ENCODE measurements around the gene AHCYL2.
"Not testable (repeated sequence)": the region's sequence is repeated elsewhere in the genome, so short reads cannot be mapped to it uniquely, and the experiment has no call there.

The AHCYL2 gene

DNA sequence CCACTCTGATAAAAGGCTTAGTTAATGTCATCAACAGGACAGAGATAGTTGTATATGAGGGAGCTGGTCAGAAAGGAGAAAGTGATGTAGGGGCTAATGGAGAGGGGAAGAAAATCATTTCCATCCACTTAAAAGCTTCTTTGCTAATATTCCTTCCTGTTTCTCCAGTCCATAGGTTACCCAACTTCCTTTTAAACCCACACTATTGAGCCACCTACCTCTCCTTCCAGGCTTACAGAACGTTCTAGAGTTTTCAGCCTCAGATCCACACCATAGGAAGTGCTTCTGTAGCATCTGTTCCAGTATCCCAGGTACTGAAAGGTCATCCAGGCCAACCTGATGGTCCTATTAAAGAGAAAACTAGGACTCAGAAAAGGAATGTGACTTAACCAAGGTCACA lies 237.6 kb downstream of the AHCYL2 start:
- DNase-seq: no peak

DNA sequence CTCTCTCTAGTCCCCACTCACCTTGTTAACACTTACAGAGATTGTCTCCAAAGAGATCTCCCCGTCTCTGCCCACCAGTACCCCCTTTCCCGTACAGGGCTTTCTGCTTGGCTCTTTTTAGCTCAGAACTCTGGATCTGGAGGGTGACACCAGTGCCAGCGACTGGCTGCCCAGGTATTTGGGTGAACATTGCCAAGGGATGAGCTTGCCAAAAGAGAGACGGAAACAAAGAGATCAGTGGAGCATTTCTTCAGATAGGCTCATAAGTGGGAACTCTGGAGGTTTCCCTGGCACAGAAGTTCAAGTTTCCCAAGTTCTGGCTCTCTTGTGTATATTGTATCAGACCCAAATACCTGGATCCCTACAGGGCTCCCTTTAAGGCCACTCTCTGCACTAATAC lies 239.4 kb downstream of the AHCYL2 start:
- DNase-seq: no peak

DNA sequence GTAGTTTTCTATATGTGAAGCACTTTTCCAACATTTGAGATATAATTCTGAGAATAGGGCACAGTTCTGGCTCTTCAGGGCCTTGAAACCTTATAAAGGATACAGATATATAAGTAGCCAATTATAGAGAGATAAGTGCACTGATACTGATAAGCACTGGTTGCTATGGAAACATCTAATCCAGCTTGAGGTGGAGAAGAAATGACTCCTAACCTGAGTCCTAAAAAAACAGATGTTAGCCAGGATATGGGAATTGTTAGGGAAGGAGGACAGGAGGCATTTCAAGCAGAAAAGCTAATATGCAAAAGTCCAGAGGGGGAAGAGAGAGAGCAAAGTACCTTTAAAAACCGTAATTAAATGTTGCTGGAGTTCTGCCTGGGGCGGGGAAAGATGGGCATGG lies 240.2 kb downstream of the AHCYL2 start:
- DNase-seq: no peak

DNA sequence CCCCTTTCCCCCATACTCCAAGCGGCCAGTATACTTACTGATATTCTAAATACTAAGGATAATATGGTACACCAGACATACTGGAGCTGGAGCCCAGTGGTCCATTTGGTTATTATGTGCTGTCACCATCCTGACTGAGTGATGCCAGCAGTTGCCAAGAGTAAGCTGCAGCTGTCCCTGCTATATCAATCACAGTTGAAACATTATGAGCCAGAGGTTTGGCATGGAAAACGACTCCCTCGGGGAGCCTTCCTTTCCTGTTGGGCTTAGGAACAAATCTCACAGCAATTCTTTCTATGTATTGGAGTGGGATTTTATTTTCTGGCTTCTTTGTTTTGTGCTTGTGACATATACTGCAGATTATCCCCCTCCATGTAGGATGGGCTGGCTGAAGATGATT lies 242.0 kb downstream of the AHCYL2 start:
- no peak for DNase-seq

DNA sequence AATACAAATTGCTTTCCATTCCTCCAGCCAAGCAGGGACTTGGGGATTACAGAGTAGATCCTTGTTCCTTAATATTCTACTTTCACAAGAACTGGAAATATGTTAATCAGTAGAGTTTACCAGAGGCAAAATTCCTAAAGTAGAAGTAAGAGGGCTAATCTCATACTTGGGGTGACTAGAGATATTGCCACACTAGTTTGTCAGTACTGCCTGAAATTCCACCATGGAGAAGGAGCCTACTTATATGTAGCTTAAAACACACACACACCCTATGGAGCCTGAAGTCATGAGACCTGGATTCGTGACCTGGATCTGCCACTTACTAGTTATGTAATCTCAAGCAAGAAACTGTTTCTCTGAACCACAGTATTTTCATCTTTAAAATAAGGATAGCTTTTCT lies 243.3 kb downstream of the AHCYL2 start:
- no peak for DNase-seq

DNA sequence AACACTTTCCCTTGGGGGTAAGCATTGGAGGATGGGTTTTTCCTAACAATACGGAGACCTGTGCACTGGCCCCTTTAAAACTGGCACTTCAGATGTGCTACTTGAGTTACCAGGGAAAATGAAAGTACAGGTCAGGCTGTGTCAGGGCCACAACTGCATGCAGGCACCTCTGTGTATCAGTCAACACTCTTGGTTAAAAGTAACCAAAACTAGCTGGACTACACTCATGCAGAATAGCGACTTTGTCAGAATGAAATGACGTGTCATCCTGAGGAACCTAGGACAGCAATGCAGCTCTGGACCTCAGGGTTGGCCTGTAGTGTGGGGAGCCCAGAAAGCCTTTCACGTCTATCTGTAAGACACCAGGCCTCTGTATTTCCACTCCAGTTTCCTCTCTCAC lies 243.7 kb downstream of the AHCYL2 start:
- DNase-seq: no peak

DNA sequence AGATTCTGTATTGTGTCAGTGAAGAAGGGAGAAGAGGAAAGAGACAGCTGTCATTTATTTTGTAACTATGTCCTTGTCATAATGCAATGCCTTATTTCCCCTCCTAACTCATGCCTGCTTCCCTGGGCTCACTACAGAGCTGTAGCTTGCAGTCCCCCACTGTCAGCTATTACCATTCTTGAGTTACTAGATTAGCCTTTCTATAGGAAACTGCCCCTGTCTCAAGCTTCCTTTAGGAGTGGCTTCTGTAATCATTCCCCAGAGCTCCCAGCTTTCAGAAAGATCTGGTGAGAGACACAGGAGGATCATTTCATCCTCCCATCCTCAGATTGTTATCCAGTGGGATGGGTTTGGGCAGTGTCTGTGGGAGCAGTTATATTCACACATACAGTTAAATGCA lies 245.1 kb downstream of the AHCYL2 start:
- DNase-seq: no peak

DNA sequence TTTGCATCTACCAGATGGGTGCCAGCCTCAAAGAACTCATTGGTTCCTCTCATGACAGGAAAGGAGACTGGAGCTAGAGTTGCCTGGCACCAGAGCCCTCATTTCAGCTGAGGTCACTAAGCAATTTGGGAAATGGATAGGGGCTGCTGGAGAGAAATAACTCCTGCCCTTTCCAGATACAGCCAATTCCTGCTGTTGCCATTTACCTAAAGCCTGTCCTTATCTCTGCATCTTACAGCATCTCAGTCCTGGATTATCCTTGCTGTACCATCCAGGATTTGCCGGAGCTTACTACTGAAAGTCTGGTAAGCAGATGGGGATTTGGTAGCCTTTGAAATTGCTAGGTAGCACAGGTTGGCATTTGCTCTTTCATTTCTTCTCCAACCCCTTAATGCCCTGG lies 245.6 kb downstream of the AHCYL2 start:
- DNase-seq: no peak

DNA sequence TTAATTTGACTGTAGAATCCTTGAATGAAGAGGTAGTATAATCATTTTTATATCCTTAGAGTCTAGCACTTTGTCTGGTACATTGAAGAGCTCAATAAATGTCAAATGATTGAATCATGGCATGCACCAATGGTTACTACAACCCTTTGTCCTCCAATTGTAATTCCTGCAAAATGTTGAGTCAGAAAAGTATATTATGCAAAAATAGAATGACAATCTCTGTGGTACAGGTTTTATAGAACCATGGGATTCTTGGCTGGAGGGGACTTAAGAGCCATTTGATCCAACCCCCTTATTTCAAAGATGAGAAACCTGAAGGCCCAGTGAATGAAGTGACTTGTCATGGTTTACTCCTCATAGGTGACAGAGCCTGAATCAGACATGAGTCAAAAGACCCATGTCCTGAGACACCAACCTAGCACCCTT lies 246.6 kb downstream of the AHCYL2 start:
- DNase-seq: no peak

DNA sequence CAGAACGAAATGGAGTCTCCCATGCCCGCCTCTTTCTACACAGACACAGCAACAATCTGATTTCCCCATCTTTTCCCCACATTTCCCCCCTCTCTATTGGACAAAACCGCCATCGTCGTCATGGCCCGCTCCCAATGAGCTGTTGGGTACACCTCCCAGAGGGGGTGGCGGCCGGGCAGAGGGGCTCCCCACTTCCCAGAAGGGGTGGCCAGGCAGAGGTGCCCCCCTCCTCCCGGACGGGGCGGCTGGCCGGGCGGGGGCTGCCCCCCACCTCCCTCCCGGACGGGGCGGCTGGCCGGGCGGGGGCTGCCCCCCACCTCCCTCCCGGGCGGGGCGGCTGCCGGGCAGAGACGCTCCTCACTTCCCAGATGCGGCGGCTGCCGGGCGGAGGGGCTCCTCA lies 251.1 kb downstream of the AHCYL2 start:
- not testable (repeated sequence) for DNase-seq

DNA sequence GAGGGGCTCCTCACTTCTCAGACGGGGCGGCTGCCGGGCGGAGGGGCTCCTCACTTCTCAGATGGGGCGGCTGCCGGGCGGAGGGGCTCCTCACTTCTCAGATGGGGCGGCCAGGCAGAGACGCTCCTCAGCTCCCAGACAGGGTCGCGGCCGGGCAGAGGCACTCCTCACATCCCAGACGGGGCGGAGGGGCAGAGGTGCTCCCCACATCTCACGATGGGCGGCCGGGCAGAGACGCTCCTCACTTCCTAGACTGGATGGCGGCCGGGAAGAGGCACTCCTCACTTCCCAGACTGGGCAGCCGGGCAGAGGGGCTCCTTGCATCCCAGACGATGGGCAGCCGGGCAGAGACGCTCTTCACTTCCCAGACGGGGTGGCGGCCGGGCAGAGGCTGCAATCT lies 251.6 kb downstream of the AHCYL2 start:
- DNase-seq: not testable (repeated sequence)
